Activated CD8-positive, alpha-beta T cell treated with anti-CD3 and anti-CD28 coated beads for 36 hours (primary cell): Measurements from ENCODE around the gene LCOR. TPM values are rescaled to one million over a fixed set of nuclear protein-coding genes. Genes with fewer than 3 reads are reported as not detected.

Source experiments
- ATAC-seq: fragments of 200-7000 bp; cut with Tn5 transposase; one replicate; pipeline ENCODE4 v1.10.0; 2021; ENCODE audit warnings: mild to moderate bottlenecking, moderate library complexity
- CTCF ChIA-PET: fragments of 350-600 bp; sonication (Branson Sonifier 250); formaldehyde crosslinking; loops from one replicate; lab custom pipeline; 2021; ENCODE audit warnings: antibody characterized with exemption; lab: Charles Lee
- POLR2A ChIA-PET: fragments of 350-600 bp; sonication (Branson Sonifier 250); formaldehyde crosslinking; loops from one replicate; lab custom pipeline; 2021; ENCODE audit warnings: antibody characterized with exemption; lab: Charles Lee
- DNase-seq: peaks from one replicate; pipeline ENCODE4 v3.0.0-alpha.2; 2020
- H3K27ac Mint-ChIP-seq: one replicate; pipeline ENCODE4 v1.8.0; 2021; ENCODE audit warnings: mild to moderate bottlenecking, mixed read lengths
- H3K27me3 Mint-ChIP-seq: one replicate; pipeline ENCODE4 v1.8.0; 2021; ENCODE audit warnings: mixed read lengths
- H3K36me3 Mint-ChIP-seq: one replicate; pipeline ENCODE4 v1.8.0; 2021; ENCODE audit warnings: low read depth, mixed read lengths
- H3K4me1 Mint-ChIP-seq: one replicate; pipeline ENCODE4 v1.8.0; 2021; ENCODE audit warnings: low read depth, mixed read lengths
- H3K4me3 Mint-ChIP-seq: one replicate; pipeline ENCODE4 v1.8.0; 2021; ENCODE audit warnings: mild to moderate bottlenecking, moderate library complexity, mixed read lengths
- H3K9me3 Mint-ChIP-seq: one replicate; pipeline ENCODE4 v1.8.0; 2021; ENCODE audit warnings: mixed read lengths
- CTCF ChIP-seq: fragments of 200-600 bp; IDR thresholded peaks from one replicate; pipeline ENCODE4 v1.8.0; 2022; ENCODE audit warnings: antibody characterized with exemption, mild to moderate bottlenecking
- intact Hi-C: fragments of 100-400 bp; cut with micrococcal nuclease; formaldehyde crosslinking; loops from one replicate; pipeline ENCODE4 v1.10.0; 2022
- total RNA-seq, 2 experiments: library from RNA; stranded (reverse); gene quantifications; one replicate each; pipeline ENCODE4 v1.2.3, GENCODE V29; 2021

Gene LCOR
- total RNA-seq, 2 experiments from 2014 or later, result 20.6 to 24.3 TPM

GRCh38 chr10:96910488-96911395 is 78.6 kb downstream of the LCOR start:
- ATAC-seq (peak; percentile 80), DNase-seq (peak; percentile 15)
- Mint-ChIP-seq H3K9me3 (no peaks in the 10 kb centered on the region), H3K36me3 (peaks cover 34% of the 10 kb centered on the region), H3K4me3 (no peak overlapping the region), H3K27ac (no peak overlapping the region), H3K27me3 (no peaks in the 10 kb centered on the region), H3K4me1 (peaks cover 33% of the 10 kb centered on the region)
- intact Hi-C loops, result no loop called here
- CTCF ChIA-PET, result interaction anchor here (0.6 to 3.6 kb wide), 28 partner anchors 9 to 263 kb away, joined by 3 to 46 read pairs (median 4); no protein-coding TSS in a partner anchor
- peak; percentile 65 for TF ChIP-seq CTCF
- POLR2A ChIA-PET, result interaction anchor here (0.6 kb wide), 1 partner anchor 106 kb away, joined by 3 read pairs; no protein-coding TSS in a partner anchor

GRCh38 chr10:96912405-96912804 is 80.3 kb downstream of the LCOR start:
- H3K27me3 Mint-ChIP-seq, result no peaks in the 10 kb centered on the region
- POLR2A ChIA-PET, result no interaction called here
- no peaks in the 10 kb centered on the region for H3K9me3 Mint-ChIP-seq
- TF ChIP-seq CTCF, result no peak
- CTCF ChIA-PET, result interaction anchor here (1.1 to 3.6 kb wide), 6 partner anchors 21 to 113 kb away, joined by 3 to 46 read pairs (median 4); no protein-coding TSS in a partner anchor
- no peak overlapping the region for H3K4me3 Mint-ChIP-seq
- ATAC-seq, result no peak
- peaks cover 38% of the 10 kb centered on the region for H3K36me3 Mint-ChIP-seq
- H3K27ac Mint-ChIP-seq, result no peak overlapping the region
- H3K4me1 Mint-ChIP-seq, result peaks cover 24% of the 10 kb centered on the region
- no peak for DNase-seq
- intact Hi-C loops, result no loop called here

GRCh38 chr10:96913906-96914305 is 81.8 kb downstream of the LCOR start:
- H3K4me3 Mint-ChIP-seq, result no peak overlapping the region
- DNase-seq (no peak), ATAC-seq (no peak)
- H3K27ac Mint-ChIP-seq, result no peak overlapping the region
- intact Hi-C loops, result no loop called here
- ChIA-PET POLR2A (no interaction called here), CTCF (interaction anchor here (1.0 to 2.9 kb wide), 5 partner anchors 10 to 273 kb away, joined by 3 to 7 read pairs (median 4); no protein-coding TSS in a partner anchor)
- H3K9me3 Mint-ChIP-seq, result no peaks in the 10 kb centered on the region
- H3K36me3 Mint-ChIP-seq, result peaks cover 39% of the 10 kb centered on the region
- no peak for TF ChIP-seq CTCF
- peaks cover 37% of the 10 kb centered on the region for H3K4me1 Mint-ChIP-seq
- H3K27me3 Mint-ChIP-seq, result no peaks in the 10 kb centered on the region

- ChIA-PET POLR2A (no interaction called here), CTCF (no interaction called here)
- Mint-ChIP-seq H3K36me3 (peaks cover 45% of the 10 kb centered on the region), H3K4me1 (peaks cover 44% of the 10 kb centered on the region), H3K4me3 (no peak overlapping the region), H3K27ac (peak overlapping the region; percentile 8), H3K27me3 (no peaks in the 10 kb centered on the region), H3K9me3 (no peaks in the 10 kb centered on the region)
- ATAC-seq, result no peak
- TF ChIP-seq CTCF, result no peak
- intact Hi-C loops, result no loop called here
- DNase-seq, result no peak
These were observed 85.5 kb downstream of the LCOR start for GRCh38 chr10:96917628-96918027.
